Stomach smooth muscle (tissue), 2 donors: ENCODE results near the gene RUNX1.
"Not testable (repeated sequence)": the region's sequence is repeated elsewhere in the genome, so short reads cannot be mapped to it uniquely, and the experiment has no call there.

Experiments used
- H3K27ac ChIP-seq: one replicate; pipeline ENCODE4 v1.7.0; 2013; ENCODE audit warnings: mild to moderate bottlenecking, low read length, inconsistent platforms
- H3K27me3 ChIP-seq, 2 donors: one replicate each; pipeline ENCODE4 v1.7.0; 2013; ENCODE audit warnings: low read length in 2 of 2; ENCODE audit not compliant: insufficient read depth in 2 of 2, control insufficient read depth in 1 of 2
- H3K36me3 ChIP-seq, 2 donors: one replicate each; pipeline ENCODE4 v1.7.0; 2013; ENCODE audit warnings: low read length in 2 of 2; ENCODE audit not compliant: control insufficient read depth in 2 of 2, insufficient read depth in 2 of 2
- H3K4me1 ChIP-seq: one replicate; pipeline ENCODE4 v1.7.0; 2013; ENCODE audit warnings: low read length; ENCODE audit not compliant: control insufficient read depth, insufficient read depth
- H3K4me3 ChIP-seq, 2 donors: one replicate each; pipeline ENCODE4 v1.7.0; 2013; ENCODE audit warnings: low read length in 2 of 2
- H3K9ac ChIP-seq, 2 donors: one replicate each; pipeline ENCODE4 v1.7.0; 2013; ENCODE audit warnings: low read length in 2 of 2, mild to moderate bottlenecking in 1 of 2
- H3K9me3 ChIP-seq, 2 donors: one replicate each; pipeline ENCODE4 v1.7.0; 2013; ENCODE audit warnings: low read length in 2 of 2; ENCODE audit not compliant: control insufficient read depth in 2 of 2
- donor health status: healthy.
- donor health status: Pancreatic carcinoma.

Gene RUNX1

DNA sequence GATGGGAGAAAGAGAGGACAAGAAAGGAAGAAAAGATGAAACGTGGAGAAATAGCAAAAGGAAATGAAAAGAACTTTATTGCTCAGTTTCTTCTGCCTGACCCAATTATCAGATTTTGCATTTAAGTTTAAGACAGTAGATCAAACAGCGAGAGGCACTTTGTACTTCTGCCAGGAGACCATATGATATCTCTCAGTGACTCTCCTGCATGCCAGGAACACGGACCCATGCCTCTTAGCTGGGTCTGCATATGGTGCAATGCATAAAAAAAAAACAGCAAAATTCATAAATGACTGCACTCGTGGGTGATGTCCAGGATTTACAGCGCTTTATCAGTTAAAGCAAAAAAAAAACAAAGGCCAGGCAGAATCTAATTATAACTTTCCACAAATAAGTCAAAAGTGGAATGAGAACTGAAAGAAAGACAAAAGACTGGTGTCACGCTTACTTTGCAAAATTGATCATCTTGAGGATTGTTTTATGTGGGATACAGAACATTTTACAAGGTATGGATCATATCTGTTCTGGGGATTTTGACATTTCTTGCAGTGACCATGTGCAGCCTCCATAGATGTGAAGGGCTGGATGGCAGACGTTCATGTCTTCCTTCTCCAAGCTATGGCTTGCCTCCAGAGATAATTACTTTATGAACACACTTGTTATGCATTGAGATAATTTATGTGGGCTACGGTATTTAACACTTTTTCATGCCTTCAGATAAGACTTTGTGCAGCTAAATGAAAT, 79.5 kb downstream of the RUNX1 start:
- Histone ChIP-seq H3K4me3 (no peak overlapping the region), H3K4me1 (no peaks in the 10 kb centered on the region), H3K27ac (no peak overlapping the region), H3K9me3 (no peaks in the 10 kb centered on the region), H3K36me3 (no peaks in the 10 kb centered on the region), H3K27me3 (peaks cover 0 to 2% of the 10 kb centered on the region in 2 donors), H3K9ac (no peak overlapping the region)

- no peak overlapping the region for H3K9ac ChIP-seq
- H3K36me3 ChIP-seq, result no peaks in the 10 kb centered on the region
- H3K4me3 ChIP-seq, result no peak overlapping the region
- no peak overlapping the region for H3K27ac ChIP-seq
- H3K9me3 ChIP-seq, result no peaks in the 10 kb centered on the region
- H3K27me3 ChIP-seq, result peaks cover 0 to 2% of the 10 kb centered on the region in 2 donors
- no peaks in the 10 kb centered on the region for H3K4me1 ChIP-seq
Observed at GRCh38 chr21:34968414-34969333, 80.4 kb downstream of the RUNX1 start.

DNA sequence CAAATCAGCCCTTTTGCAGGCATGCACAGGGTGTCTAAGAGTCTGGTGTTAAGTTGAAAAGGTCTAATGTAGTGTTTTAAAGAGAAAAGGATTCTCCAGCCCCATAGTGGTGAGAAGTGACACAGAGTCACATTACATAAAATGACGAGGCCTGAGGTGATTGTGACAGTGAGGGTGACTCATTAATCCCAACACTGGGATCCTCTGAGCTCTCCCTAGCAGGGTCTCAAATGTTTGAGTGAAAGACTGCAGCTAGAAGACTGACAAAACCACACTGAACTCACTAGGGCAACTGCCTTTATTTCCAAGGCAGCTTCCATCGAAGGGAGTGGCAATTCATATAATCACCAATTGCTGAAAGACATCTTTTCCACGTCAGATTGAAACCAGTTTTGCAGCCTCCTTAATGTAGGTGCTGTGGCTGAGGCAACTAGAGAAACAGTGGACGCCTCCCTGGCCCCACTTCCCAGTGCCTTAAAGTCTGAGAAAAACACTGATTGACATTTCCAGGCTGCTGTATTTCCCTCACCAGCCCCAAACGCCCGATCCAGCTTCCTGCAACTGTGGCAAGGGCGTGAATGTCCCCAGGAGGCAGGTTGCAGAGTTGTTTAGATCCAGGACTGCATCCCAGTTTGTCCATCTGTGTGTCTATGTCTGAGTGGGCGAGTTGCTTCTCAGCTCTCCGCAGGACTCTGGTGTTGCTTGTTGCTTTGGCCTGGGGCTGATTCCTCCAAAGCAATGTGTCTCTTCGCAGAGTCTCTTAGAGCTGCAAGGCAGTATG, 81.4 kb downstream of the RUNX1 start:
- Histone ChIP-seq H3K36me3 (no peaks in the 10 kb centered on the region), H3K27ac (no peak overlapping the region), H3K9me3 (no peaks in the 10 kb centered on the region), H3K4me3 (no peak overlapping the region), H3K4me1 (no peaks in the 10 kb centered on the region), H3K27me3 (peaks cover 0 to 2% of the 10 kb centered on the region in 2 donors), H3K9ac (no peak overlapping the region)

DNA sequence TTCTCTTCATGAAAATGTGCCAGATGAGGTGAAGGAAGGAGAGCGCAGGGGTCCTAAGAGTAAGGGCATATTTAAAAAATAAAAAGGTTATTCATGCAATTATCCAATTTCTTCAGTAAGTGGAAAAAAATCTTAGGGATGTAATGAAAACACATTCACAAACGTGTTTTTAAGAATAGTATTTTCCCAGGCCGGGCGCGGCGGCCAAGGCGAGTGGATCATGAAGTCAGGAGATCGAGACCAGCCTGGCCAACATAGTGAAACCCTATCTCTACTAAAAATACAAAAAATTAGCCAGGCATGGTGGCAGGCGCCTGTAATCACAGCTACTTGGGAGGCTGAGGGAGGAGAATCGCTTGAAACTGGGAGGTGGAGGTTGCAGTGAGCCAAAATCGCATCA, 82.2 kb downstream of the RUNX1 start:
- not testable (repeated sequence) for H3K4me3 ChIP-seq, H3K27ac ChIP-seq, H3K27me3 ChIP-seq, H3K4me1 ChIP-seq, H3K36me3 ChIP-seq, H3K9me3 ChIP-seq, H3K9ac ChIP-seq

- H3K4me3 ChIP-seq, result no peak overlapping the region
- H3K27me3 ChIP-seq, result peaks cover 0 to 2% of the 10 kb centered on the region in 2 donors
- no peaks in the 10 kb centered on the region for H3K9me3 ChIP-seq
- no peaks in the 10 kb centered on the region for H3K36me3 ChIP-seq
- H3K9ac ChIP-seq, result no peak overlapping the region
- no peak overlapping the region for H3K27ac ChIP-seq
- no peaks in the 10 kb centered on the region for H3K4me1 ChIP-seq
Observed at GRCh38 chr21:34965200-34966174, 83.6 kb downstream of the RUNX1 start.

- Histone ChIP-seq H3K9me3 (no peaks in the 10 kb centered on the region), H3K4me1 (no peaks in the 10 kb centered on the region), H3K9ac (no peak overlapping the region), H3K27me3 (no peaks in the 10 kb centered on the region), H3K4me3 (no peak overlapping the region), H3K27ac (no peak overlapping the region), H3K36me3 (no peaks in the 10 kb centered on the region)
Observed at GRCh38 chr21:34962586-34963222, 86.4 kb downstream of the RUNX1 start.

DNA sequence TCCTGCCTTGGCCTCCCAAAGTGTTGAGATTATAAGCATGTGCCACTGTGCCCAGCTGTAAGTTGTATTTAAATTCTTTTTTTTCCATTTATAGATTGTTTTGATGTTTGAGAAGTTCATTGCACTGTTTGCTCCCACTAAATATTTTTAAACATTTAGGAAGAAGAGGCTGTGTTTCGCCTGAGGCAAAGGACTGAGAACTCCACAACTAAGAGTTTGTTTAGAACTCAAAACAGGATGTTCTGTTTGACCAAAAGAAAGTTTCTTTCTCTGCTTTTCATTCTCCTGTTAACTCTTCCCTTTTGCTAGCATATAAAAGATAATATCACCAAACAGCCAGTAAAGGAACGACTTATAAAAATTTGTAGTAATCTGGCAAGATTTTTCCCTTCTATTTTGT, 87.0 kb downstream of the RUNX1 start:
- Histone ChIP-seq H3K9ac (no peak overlapping the region), H3K36me3 (no peaks in the 10 kb centered on the region), H3K27ac (no peak overlapping the region), H3K4me1 (no peaks in the 10 kb centered on the region), H3K4me3 (no peak overlapping the region), H3K9me3 (no peaks in the 10 kb centered on the region), H3K27me3 (no peaks in the 10 kb centered on the region)

DNA sequence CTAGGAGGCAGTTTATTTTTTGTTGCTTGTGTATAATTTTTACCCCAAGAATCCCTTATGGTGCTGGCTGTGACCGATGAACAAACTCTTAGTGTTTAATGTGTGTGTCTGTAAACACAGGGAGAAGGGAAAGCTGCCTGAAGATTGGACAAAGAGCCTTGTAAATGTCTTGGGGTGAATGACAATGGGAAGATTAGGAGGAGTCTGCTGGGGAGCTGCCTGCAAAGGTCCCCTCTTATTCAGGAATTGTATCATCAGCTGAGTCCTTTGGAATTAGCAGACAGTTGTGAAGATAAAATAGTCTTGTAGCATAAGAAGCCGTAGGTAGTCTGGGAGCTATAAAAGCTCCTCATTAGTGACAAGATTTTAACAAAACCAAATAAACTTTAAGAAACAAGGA, 88.4 kb downstream of the RUNX1 start:
- Histone ChIP-seq H3K27me3 (no peaks in the 10 kb centered on the region), H3K4me3 (no peak overlapping the region), H3K36me3 (no peaks in the 10 kb centered on the region), H3K4me1 (no peaks in the 10 kb centered on the region), H3K9me3 (peaks cover 0 to 4% of the 10 kb centered on the region in 2 donors), H3K27ac (no peak overlapping the region), H3K9ac (no peak overlapping the region)

GRCh38 chr21:34959607-34960006, 89.5 kb downstream of the RUNX1 start:
- peaks cover 0 to 4% of the 10 kb centered on the region in 2 donors for H3K9me3 ChIP-seq
- no peaks in the 10 kb centered on the region for H3K36me3 ChIP-seq
- H3K4me3 ChIP-seq, result no peak overlapping the region
- H3K4me1 ChIP-seq, result no peaks in the 10 kb centered on the region
- H3K27ac ChIP-seq, result no peak overlapping the region
- no peak overlapping the region for H3K9ac ChIP-seq
- H3K27me3 ChIP-seq, result no peaks in the 10 kb centered on the region
